ENCODE results near the gene ZACN.

The ZACN gene

DNA sequence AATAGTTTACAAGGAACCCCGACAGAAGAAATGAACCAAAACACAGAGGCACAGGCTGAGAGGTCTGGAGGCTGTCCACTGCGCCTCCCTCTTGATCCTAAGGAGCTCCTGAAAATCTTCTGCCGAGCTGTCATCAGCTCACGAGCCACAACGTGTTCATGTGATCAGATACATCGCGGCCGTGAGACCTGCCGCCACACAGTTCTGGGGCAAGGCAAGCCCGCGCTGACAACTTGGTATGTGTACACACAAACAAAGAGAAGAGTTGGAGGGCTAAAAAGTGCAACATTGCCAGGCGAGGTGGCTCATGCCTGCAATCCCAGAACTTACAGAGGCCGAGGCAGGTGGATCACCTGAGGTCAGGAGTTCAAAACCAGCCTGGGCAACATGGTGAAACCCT is 17.0 kb downstream of the ZACN start:
- in situ Hi-C loops (cut with HindIII; ENCODE audit: low sequenced_read_pairs) = no loop called here

DNA sequence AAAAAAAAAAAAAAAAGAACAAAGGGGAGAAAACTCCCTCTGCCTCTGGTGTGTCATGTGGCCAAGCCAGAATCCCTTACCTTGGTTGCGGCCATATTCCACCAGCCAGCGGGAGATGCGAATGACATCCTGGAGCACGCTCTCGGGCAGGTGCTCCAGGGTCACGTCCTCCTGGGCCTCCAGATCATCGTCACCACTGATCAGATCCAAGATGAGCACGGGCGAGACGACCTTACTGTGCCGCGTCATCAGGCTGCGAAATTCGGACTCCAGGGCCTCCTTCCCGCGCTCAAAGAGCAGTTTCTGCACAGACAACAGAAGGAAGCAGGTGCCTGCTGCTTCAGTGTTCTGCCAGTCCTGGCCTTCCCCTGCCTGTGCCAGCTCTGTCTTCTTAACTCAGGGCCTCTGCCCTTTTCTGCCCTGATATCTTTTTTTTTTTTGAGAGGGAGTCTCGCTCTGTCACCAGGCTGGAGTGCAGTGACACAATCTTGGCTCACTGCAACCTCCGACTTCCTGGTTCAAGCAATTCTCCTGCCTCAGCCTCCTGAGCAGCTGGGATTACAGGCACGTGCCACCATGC is 18.8 kb downstream of the ZACN start:
- in situ Hi-C loops (cut with HindIII; ENCODE audit: low sequenced_read_pairs) = no loop called here

DNA sequence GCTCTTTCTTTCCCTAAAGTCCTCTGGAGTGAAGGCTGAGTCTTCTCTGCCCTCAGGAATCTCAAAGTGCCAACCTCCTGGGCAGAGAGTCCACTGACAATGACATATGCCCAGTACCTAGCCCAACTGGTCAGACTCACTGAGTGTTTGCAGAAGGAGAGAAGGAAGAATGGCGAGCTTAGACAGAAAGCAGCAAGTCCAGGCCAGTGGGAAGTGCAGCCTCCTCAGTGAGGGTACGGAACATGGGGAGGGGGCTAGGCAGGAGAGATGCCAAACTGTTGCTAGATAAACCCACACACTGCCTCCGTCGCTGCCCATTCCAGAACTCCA is 23.9 kb downstream of the ZACN start:
- in situ Hi-C loops (cut with HindIII; ENCODE audit: low sequenced_read_pairs) = no loop called here

DNA sequence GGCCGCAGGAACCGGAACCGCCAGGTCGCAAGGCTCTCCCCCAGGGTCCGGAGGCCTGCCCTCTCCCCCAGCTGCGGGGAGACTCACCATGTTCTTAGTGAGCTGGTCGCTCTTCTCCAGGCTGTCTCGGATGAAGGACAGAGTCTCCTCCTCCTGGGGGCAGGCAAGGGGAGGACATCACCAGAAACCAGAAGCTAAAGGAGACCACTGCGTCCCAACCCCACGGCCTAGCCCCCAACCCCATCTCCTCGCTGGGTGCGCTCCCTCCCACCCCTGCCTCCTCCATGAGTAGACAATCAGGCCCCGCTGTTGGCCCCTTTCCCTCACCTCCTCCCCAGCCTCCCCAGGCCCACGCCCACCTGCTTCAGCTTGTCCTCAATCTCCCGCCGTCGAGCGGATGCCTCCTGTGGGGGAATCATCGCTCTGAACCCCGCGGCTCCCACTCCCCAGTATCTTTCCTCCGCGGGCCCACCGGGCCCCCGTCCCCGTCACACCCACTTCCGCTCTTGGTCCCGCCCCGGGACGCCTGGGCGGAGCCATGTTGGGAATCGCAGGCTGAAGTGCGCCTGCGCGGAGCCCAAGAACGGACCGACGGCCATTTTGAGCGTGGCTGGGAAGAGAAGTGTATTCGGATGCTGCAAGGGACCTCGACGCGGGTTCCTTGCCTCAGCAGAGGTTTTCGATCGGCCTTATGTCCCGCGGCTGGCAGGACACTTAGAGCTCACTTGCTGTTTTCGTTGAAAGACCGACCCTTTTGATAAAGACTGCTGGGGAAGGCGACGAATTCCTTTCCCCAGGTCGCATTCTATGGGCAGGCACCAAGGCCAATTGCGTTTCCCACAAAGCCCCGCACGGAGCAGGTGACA is 24.5 kb downstream of the ZACN start, which contains the start of gene EXOC7:
EXOC7 (minus strand) TSS at position 514 of the 866 bp plus-strand sequence; CDS start at position 419, 95 bp downstream.
- in situ Hi-C loops (cut with HindIII; ENCODE audit: low sequenced_read_pairs) = no loop called here

DNA sequence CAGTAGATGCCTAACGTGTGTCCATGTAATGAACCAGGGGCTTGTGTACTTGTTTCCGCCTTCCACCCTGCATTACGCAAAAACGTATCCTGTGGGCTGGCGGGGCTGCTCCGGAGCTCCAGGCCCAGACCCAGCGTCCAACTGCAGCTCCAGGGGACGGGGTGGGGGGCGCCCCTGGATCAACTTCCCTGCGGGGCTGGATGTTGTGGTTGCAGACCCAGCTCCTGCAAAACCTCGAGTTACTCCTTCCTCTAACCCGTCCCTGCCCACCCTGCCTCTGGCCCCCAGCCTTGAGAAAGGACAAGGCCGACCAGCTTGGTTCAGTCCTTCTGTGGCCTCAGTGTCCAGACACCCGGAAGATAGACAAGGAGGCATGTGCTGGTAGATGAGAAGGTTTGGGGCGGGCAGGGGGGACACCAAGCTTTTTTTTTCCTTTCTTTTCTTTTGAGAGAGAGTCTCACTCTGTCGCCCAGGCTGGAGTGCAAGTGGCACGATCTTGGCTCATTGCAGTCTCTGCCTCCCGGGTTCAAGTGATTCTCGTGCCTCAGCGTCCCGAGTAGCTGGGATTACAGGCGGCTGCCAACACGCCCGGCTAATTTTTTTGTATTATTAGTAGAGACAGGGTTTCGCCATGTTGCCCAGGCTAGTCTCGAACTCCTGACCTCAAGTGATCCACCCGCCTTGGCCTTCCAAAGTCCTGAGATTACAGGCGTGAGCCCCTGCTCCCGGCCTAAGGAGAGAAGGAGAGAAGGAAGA is 25.3 kb downstream of the ZACN start:
- in situ Hi-C loops (cut with HindIII; ENCODE audit: low sequenced_read_pairs) = no loop called here

DNA sequence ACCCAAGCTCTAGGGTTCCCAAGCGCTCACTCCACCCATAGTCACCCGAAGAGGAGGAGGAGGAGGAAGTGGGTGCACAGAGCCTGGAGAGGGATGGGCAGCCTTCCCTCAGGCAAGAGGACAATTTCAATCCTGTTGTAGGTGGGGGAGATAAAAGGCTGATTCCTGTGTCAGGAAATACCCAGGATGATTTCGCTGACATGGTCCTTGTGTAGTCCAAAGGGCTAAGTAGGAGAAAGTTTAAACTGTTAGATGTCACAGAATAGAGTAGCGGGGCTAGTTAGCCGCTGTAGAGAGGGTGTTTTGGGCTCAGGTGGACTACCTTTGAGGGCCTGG is 25.9 kb downstream of the ZACN start:
- in situ Hi-C loops (cut with HindIII; ENCODE audit: low sequenced_read_pairs) = no loop called here

DNA sequence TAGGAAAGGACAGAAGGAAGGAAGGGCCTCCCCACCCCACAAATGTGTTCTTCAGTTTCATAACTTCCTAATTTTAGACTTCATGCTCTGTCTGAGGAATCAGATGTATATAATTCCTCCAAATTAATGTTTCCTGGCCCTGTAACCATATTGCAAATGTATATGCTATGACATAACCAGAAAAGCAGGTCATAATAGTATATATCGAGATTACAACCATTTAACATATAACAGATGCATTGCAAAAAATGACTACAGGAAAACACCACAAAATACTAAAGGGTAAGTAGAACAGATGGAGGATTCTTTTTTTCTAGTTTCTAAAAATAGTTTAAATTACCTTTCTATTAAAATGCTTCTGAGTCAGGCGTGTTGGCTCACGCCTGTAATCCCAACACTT is 27.7 kb downstream of the ZACN start:
- in situ Hi-C loops (cut with HindIII; ENCODE audit: low sequenced_read_pairs) = no loop called here

DNA sequence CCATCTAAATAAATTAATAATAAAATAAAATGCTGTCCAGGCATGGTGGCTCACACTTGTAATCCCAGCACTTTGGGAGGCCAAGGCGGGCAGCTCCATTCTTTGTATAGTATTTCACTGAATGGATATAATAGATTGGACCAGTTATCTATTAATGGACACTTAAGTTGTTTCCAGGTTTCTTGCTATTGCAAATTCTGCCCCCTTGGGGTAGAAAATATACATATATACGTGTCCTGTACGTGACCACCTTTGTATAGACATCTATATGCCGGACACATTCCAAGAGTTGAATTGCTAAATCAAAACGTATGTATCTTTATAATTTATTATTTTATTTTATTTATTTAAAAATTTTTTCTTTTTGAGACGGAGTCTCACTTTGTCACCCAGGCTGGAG is 28.5 kb downstream of the ZACN start:
- in situ Hi-C loops (cut with HindIII; ENCODE audit: low sequenced_read_pairs) = no loop called here

DNA sequence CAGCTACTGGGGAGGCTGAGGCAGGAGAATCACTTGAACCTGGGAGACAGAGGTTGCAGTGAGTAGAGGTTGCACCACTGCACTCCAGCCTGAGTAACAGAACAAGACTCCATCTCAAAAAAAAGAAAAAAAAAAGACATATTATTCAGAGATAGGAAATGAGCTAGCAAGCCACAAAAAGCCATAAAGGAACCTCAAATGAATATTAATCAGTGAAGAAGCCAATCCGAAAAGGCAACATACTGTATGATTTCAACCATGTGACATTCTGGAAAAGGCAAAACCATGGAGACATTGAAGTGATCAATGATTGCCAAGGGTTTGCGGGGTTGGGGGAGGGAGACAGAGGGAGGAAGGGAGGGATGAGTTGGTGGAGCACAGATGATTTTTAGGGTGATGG is 33.0 kb downstream of the ZACN start:
- in situ Hi-C loops (cut with HindIII; ENCODE audit: low sequenced_read_pairs) = no loop called here

DNA sequence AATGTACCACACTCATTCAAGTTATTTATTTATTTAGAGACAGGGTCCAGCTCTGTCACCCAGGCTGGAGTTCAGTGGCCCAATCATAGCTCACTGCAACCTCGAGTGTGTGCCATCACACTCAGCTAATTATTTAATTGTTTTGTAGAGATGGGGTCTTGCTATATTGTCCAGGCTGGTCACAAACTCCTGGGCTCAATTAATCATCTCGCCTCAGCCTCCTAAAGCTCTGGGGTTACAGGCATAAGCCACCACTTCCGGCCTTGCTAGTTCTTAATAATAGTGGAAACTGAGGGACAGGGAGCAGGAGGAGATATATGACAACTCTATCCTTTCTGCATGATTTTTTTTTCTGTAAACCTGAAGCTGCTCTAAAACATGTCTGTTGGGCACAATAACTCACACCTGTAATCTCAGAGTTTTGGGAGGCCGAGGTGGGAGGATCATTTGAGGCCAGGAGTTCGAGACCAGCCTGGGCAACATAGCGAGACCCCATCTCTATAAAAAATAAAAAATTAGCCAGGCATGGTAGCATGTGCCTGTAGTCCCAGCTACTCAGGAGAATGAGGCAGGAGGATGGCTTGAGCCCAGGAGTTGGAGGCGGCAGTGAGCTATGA is 36.3 kb downstream of the ZACN start:
- in situ Hi-C loops (cut with HindIII; ENCODE audit: low sequenced_read_pairs) = loop anchor here (5.0 kb wide), 1 partner anchor 102 kb away; no protein-coding TSS in a partner anchor

DNA sequence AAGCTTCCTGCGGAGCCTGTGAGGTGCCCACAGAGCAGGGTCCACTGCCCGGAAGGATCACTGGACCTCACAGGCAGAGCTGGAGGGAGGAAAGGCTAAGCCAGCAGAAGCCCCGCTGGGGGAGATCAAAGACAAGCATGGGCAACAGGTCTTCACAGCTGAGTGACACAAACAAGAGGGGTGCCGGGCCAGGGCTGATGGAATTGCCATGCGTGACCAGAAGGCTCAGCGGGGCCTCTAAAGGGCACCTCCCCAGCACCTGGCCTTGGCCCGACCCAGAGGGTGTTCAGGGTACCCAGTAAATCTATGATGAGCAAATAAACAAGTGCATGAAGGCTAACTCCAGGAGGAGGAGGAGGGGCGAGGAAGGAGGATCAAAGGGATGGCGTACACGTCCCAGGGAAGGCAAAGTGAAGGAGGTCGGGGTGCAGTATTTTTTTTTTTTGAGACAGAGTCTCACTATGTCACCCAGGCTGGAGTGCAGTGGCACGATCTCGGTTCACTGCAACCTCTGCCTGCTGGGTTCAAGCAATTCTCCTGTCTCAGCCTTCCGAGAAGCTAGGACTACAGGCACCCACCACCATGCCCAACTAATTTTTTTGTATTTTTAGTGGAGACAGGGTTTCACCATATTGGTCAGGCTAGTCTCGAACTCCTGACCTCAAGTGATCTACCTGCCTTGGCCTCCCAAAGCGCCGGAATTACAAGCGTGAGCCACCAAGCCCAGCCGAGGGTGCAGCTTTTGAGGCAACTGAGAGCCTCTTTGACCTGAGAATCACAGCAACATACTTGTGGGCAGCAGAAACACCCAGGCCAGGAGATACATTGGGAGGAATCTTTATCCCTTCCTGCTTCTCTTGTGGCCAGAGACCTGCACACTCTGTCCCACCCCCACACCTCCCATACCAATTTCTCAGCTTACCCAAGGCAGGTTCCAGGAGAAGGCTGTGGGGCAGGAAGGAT is 40.7 kb downstream of the ZACN start:
- in situ Hi-C loops (cut with HindIII; ENCODE audit: low sequenced_read_pairs) = loop anchor here (5.0 kb wide), 1 partner anchor 98 kb away; no protein-coding TSS in a partner anchor

DNA sequence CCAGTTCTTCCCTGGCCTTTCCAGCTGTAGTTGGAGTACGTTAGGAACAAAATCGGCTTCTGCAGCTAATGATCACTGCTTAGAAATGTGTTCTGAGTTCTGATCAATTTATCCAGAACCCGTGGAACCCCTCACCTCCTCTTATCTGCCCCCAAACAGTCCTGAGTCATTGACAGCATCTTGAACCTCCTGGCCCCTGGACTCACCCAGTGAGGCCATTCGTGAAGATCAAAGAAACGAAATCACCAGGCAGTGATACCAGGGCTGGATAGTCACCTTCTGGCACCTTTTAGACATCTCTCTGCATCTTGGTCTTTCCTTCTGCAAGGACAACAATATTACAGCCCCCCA is 41.7 kb downstream of the ZACN start:
- in situ Hi-C loops (cut with HindIII; ENCODE audit: low sequenced_read_pairs) = no loop called here

DNA sequence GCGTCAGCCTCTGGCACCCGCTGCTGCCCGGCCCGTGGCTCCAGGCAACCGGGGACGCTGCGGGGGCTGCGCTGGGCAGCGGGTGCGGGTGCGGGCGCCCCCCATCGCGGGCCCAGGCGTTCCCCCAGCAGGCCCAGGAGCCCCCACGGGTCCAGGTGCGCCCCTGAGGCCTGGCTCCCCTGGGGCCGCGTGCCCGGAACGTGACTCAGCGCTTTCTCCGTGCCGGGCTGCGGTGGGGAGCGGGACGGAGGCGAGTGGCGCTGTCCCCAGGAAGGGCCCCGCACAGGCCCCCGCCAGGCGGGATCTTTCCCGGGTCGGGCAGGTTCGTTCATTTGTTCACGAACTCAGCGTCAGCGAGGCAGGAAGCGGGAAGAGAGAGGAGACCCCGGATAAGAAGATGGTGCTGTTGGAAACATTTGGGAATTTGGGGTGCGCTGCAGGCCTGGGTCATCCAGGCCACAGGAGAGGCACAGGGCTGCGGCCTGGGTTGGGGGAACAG is 43.0 kb downstream of the ZACN start:
- in situ Hi-C loops (cut with HindIII; ENCODE audit: low sequenced_read_pairs) = no loop called here

DNA sequence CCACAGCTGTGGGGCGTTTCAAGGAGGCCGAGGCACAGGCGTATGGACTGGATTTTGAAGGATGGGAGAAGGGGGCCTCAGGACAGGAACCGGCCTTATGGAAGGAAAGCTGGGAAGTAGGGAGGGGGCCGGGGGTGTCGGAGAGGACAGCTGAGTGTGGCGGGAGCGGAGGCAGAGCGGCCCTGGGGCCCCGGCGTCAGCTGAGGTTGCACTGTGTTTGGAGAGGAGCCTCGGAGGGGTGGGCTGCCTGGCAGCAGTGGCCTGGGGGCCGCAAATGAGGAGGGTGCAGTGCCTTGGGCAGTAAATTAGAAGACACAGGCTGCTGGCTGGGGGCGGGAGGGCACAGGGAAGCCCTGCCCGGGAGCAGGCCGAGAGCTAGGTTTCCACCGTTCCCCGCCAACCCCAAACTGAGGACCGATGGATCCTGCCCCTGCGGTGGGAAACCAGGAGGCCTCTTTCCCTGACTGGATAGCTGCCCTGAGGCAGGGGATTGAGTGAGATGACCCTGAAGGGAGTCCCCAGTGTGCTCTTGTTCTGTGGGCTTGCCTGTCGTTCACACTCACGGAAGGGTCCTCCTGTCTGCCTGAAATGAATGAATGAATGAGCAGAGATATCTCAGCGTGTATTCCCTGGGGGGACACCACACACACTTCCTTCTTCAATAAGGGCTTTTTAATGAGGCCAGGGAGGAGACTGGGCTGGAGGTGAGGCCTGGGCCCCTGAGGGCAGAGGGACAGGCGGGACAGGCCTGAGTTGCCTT is 43.6 kb downstream of the ZACN start:
- in situ Hi-C loops (cut with HindIII; ENCODE audit: low sequenced_read_pairs) = no loop called here

DNA sequence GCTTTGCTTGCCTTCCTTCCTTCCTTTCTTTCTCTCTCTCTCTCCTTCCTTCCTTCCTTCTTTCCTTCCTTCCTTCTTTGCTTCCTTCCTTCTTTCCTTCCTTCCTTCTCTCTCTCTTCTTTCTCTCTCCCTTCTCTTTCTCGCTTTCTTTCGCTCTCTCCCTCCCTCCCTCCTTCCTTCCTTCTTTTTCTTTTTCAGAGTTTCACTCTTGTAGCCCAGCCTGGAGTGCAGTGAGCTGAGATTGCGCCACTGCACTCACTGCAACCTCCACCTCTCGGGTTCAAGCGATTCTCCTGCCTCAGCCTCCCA is 44.2 kb downstream of the ZACN start:
- in situ Hi-C loops (cut with HindIII; ENCODE audit: low sequenced_read_pairs) = no loop called here

DNA sequence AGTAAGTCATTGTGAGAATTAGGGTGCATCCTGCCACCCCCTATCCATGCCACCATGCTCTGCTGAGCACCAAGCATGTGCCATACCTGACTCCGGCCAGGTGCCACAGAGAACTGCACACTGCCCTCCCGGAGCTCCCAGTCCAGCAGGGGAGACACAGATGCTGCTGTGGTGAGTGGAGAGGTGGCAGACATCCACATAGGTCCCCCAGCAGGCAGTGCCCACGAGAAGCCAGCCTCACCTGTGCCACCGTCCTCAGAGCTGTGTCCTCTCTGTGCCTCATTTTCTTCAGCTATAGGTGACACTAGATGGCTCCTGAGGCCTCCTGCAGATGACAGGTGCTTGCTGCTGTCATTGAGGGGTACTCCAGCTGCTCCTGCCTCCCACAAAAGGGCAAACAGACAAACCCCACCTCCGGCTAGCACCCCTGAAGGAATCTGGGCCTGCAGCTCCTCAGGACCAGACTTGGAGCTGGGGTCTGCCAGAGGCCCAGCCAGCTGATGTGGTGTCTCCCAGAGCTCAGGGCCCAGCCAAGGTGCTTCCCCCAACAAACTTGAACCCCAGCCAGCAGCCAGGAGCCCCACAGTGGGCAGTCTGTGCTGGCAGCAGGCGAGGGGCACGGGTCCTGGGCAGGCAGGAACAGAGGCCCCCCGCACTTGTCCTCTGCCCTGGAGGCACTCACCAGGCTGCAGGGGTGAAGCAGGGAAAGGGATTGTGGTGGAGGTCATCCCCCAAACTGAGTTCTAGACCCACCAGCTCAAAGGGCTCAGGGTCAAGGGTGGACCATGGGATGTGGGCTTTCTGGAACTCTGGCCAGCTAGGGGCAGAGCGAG is 45.0 kb downstream of the ZACN start:
- in situ Hi-C loops (cut with HindIII; ENCODE audit: low sequenced_read_pairs) = no loop called here

DNA sequence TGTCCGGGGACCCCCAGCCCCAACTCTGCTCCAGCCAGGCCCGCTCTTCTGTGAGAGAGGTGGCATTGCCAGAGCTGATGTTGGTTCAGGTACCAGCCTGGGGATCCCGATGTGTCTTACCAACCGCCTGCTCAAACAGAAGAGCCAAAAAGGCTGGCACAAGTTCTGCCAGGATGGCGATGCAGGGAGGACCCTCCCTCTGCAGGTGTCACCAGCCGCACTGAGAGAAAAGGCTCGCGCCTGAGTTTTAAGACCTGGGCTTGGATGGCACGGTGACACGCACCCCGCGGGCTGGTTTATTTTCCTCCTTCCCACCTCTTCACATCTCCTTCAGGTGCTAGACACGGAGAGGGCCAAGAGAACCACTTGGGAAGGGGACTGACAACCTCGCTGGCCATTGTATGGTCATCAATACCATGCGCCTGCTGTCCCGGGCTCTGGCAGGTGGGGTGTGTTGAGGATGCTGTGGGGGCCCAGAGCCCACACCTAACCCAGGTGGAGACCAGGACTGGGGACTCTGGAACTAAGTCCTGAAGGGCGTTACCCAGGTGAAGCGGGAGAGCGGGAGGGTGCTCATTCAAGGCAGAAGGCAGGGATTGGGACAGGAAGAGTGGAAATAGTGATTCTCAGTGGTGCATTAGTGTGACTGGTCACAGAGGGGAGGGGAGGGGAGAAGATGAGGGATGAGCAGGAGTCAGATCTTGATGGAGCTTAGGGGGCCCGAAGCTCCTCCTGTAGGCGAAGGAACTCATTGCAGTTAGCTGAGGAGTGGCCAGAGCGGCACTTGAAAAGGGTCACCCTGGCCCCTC is 45.8 kb downstream of the ZACN start:
- in situ Hi-C loops (cut with HindIII; ENCODE audit: low sequenced_read_pairs) = no loop called here

DNA sequence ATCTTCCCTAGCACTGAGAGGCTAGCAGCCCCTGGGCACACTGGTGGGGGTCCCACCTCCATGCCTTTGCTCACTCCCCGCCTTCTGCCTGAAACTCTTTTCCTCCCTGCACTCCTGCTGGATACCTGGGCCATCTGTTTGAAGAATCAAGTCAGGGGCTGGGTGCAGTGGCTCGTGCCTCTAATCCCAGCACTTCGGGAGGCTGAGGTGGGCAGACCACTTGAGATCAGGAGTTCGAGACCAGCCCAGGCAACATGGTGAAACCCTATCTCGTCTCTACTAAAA is 46.4 kb downstream of the ZACN start:
- in situ Hi-C loops (cut with HindIII; ENCODE audit: low sequenced_read_pairs) = no loop called here
